Right lobe of liver (tissue), 6 donors: ENCODE data around the gene MAMLD1. TPM values are rescaled to one million over a fixed set of nuclear protein-coding genes. Genes with fewer than 3 reads are reported as not detected.

Experiments used
- ATAC-seq, 4 donors: fragments of 200-7000 bp; cut with Tn5 transposase; one replicate each; pipeline ENCODE4 v1.9.1; 2020; ENCODE audit warnings: mild to moderate bottlenecking in 4 of 4, moderate library complexity in 4 of 4
- DNase-seq, 3 donors: peaks; one replicate each; pipeline ENCODE4 v3.0.0-alpha.2; 2020
- H3K27ac ChIP-seq, 3 donors: fragments of 200-600 bp; one replicate each; pipeline ENCODE4 v1.8.0; 2022
- H3K27me3 ChIP-seq, 2 donors: fragments of 200-600 bp; one replicate each; pipeline ENCODE4 v1.8.0; 2022
- H3K36me3 ChIP-seq, 4 donors: fragments of 200-600 bp; sonication (generic) in 1 of 4; one replicate each; pipeline versions ENCODE4 v1.5.1 to v1.8.0; 2017 to 2022; ENCODE audit warnings: control low read depth in 1 of 4
- H3K4me1 ChIP-seq, 4 donors: fragments of 200-600 bp; sonication (generic) in 1 of 4; one replicate each; pipeline versions ENCODE4 v1.5.1 to v1.8.0; 2017 to 2022; ENCODE audit warnings: control low read depth in 1 of 4
- H3K4me3 ChIP-seq, 3 donors: fragments of 200-600 bp; one replicate each; pipeline ENCODE4 v1.8.0; 2022
- H3K9me3 ChIP-seq, 4 donors: fragments of 200-600 bp; sonication (generic) in 1 of 4; one replicate each; pipeline versions ENCODE4 v1.5.1 to v1.8.0; 2017 to 2022; ENCODE audit warnings: control low read depth in 1 of 4
- CTCF ChIP-seq, 4 donors: fragments of 200-600 bp in 3 of 4; fragments of 450-650 bp in 1 of 4; IDR thresholded peaks; one replicate each; pipeline versions ENCODE4 v1.5.1 to v1.8.0; 2016 to 2022; ENCODE audit warnings: antibody characterized with exemption in 4 of 4, mild to moderate bottlenecking in 2 of 4
- POLR2A ChIP-seq: fragments of 450-650 bp; IDR thresholded peaks from one replicate; pipeline ENCODE4 v1.6.1; 2017; ENCODE audit warnings: antibody characterized with exemption, mild to moderate bottlenecking
- WGBS: methylation state at CpG from one replicate; pipeline ENCODE4 v1.1.6; 2018; ENCODE audit warnings: low coverage, low lambda C conversion rate; ENCODE audit not compliant: insufficient coverage; ENCODE audit errors: missing lambda C conversion rate; 5-methylcytosine and 5-hydroxymethylcytosine counted together
- intact Hi-C, 2 donors: fragments of 100-400 bp; cut with DNase I; formaldehyde crosslinking; loops; one replicate each; pipeline versions ENCODE4 v1.11.2 to v1.14.1; 2022
- total RNA-seq, 6 experiments: library from RNA; depleted of rRNA in 2 of 6; stranded (reverse); fragments of >200 nt in 2 of 6; fragmentation: NEBNext Ultra II Directional in 3 of 6; extraction: Animal tissue kit (Norgen Biotek cat#: 25700) in 3 of 6; gene quantifications; one replicate each; pipeline versions ENCODE4 v1.1.0 to v1.2.4, GENCODE V29; 2016 to 2023
- donor health status: DM: no; HTN: yes; CAD: no.
- donor health status: DM: no; HTN: no; CAD: no.
- donor health status: DM: no; HTN: no; CAD: no.
- donor health status: DM: no; HTN: yes; CAD: no.
- donor health status: DM: no; HTN: yes; CAD: no.

MAMLD1 gene
- total RNA-seq, 6 experiments from 2014 or later: 0.99 to 4.7 (median 1.8) TPM

- H3K27ac ChIP-seq: no peak overlapping the region
- DNase-seq (no peak), ATAC-seq (no peak)
- no peak overlapping the region for H3K4me3 ChIP-seq
- no peak for TF ChIP-seq POLR2A
- no peak for TF ChIP-seq CTCF (IDR thresholded peaks at IDR 0.05)
- no CpG with 5 or more reads among the region's 1 CpG for WGBS
- H3K4me1 ChIP-seq: no peaks in the 10 kb centered on the region
- H3K27me3 ChIP-seq: no peaks in the 10 kb centered on the region
- H3K36me3 ChIP-seq: no peaks in the 10 kb centered on the region
- intact Hi-C loops: no loop called here
- H3K9me3 ChIP-seq: no peaks in the 10 kb centered on the region
These were observed 93.8 kb downstream of the MAMLD1 start for GRCh38 chrX:150456941-150457340.

GRCh38 chrX:150459196-150459595 is 96.1 kb downstream of the MAMLD1 start:
- Histone ChIP-seq H3K27me3 (no peaks in the 10 kb centered on the region), H3K4me3 (no peak overlapping the region), H3K36me3 (no peaks in the 10 kb centered on the region), H3K4me1 (no peaks in the 10 kb centered on the region), H3K9me3 (no peaks in the 10 kb centered on the region), H3K27ac (no peak overlapping the region)
- intact Hi-C loops: no loop called here
- DNase-seq (no peak), ATAC-seq (no peak)
- TF ChIP-seq POLR2A (no peak), CTCF (IDR thresholded peaks at IDR 0.05) (no peak)

DNA sequence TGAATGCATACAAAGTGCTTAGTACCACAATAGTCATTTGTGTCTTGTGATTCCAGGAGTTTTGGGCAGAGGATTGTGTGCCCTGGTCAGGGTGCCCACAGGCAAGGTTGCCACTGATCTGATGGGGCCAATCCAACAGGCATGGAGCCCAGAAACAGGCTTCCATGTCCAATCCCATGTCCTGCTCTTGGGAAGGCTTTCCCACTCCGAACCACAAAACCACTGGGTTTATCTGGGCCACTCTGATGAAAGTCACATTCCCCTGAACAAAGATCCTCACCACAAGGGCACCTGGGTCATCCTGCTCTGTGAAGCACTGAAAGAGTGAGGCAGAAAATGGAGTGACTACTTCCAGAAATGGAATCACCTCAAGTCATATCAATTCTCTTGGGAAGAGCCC is 96.9 kb downstream of the MAMLD1 start:
- Histone ChIP-seq H3K9me3 (no peaks in the 10 kb centered on the region), H3K36me3 (no peaks in the 10 kb centered on the region), H3K4me1 (no peaks in the 10 kb centered on the region), H3K27ac (no peak overlapping the region), H3K27me3 (no peaks in the 10 kb centered on the region), H3K4me3 (no peak overlapping the region)
- no peak for TF ChIP-seq CTCF (IDR thresholded peaks at IDR 0.05)
- no peak for TF ChIP-seq POLR2A
- DNase-seq: no peak
- intact Hi-C loops: no loop called here
- 71% methylated on average over 1 of the region's 1 CpG for WGBS
- no peak for ATAC-seq

DNA sequence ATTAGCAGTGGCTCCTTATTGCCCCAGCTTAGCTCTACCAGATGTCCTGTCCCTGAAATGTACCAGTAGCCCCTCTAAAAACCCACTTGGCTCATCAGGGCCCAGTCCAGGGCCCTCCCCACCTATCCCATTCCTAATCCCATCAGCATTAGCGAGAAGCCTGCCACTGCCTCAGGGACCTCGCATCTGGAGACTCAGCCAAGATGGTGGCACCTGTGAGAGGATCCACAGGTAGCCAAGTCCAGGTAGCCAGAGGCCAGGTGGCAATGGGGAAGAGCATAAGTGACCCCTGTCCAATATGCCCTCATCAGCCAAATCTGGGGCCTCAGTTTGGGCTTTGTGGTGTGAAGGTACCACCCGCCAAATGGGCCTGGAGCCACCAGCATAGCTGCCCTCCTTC is 97.7 kb downstream of the MAMLD1 start:
- H3K36me3 ChIP-seq: no peaks in the 10 kb centered on the region
- no peaks in the 10 kb centered on the region for H3K4me1 ChIP-seq
- H3K4me3 ChIP-seq: no peak overlapping the region
- H3K27ac ChIP-seq: no peak overlapping the region
- DNase-seq: no peak
- H3K9me3 ChIP-seq: no peaks in the 10 kb centered on the region
- no peaks in the 10 kb centered on the region for H3K27me3 ChIP-seq
- intact Hi-C loops: no loop called here
- WGBS: 67% methylated on average over 1 of the region's 3 CpGs
- no peak for ATAC-seq
- TF ChIP-seq CTCF (IDR thresholded peaks at IDR 0.05) (no peak), POLR2A (no peak)

GRCh38 chrX:150463566-150463965 is 100.4 kb downstream of the MAMLD1 start:
- no peak for TF ChIP-seq POLR2A
- TF ChIP-seq CTCF (IDR thresholded peaks at IDR 0.05): no peak
- H3K36me3 ChIP-seq: no peaks in the 10 kb centered on the region
- H3K4me1 ChIP-seq: no peaks in the 10 kb centered on the region
- WGBS: 38% methylated on average over 1 of the region's 1 CpG
- no peak overlapping the region for H3K27ac ChIP-seq
- intact Hi-C loops: no loop called here
- DNase-seq (no peak), ATAC-seq (no peak)
- no peak overlapping the region for H3K4me3 ChIP-seq
- no peaks in the 10 kb centered on the region for H3K27me3 ChIP-seq
- no peaks in the 10 kb centered on the region for H3K9me3 ChIP-seq
